GM23338 (cell line): ENCODE results near the gene FAM156B. TPM values are rescaled to one million over a fixed set of nuclear protein-coding genes. Genes with fewer than 3 reads are reported as not detected.
"Not testable (repeated sequence)": the region's sequence is repeated elsewhere in the genome, so short reads cannot be mapped to it uniquely, and the experiment has no call there.

ENCODE experiments used
- ATAC-seq: fragments of 200-7000 bp; cut with Tn5 transposase; 3 replicates; pipeline ENCODE4 v1.9.1; 2020
- DNase-seq: peaks from one replicate; pipeline ENCODE4 v3.0.0-alpha.2; 2015; ENCODE audit warnings: low spot score
- H2AFZ ChIP-seq: fragments of 200-600 bp; sonication (generic); 2 replicates; pipeline ENCODE4 v1.8.0; 2016; ENCODE audit warnings: antibody characterized with exemption, mild to moderate bottlenecking, moderate library complexity
- H3F3A ChIP-seq: fragments of 200-600 bp; sonication (generic); replicated peaks from 2 replicates; pipeline ENCODE4 v1.8.0; 2017; ENCODE audit warnings: antibody characterized with exemption, mixed run types, low read depth
- H3K27ac ChIP-seq: fragments of 200-600 bp; sonication (generic); 2 replicates; pipeline ENCODE4 v1.6.1; 2016; ENCODE audit warnings: low read depth
- H3K27me3 ChIP-seq: fragments of 200-600 bp; sonication (generic); 2 replicates; pipeline ENCODE4 v1.8.0; 2016; ENCODE audit warnings: mild to moderate bottlenecking, mixed run types, moderate library complexity; ENCODE audit not compliant: insufficient read depth
- H3K36me3 ChIP-seq: fragments of 200-600 bp; sonication (generic); 2 replicates; pipeline ENCODE4 v1.8.0; 2016; ENCODE audit warnings: mild to moderate bottlenecking; ENCODE audit not compliant: insufficient read depth
- H3K4me1 ChIP-seq: fragments of 200-600 bp; sonication (generic); 2 replicates; pipeline ENCODE4 v1.8.0; 2016; ENCODE audit warnings: mild to moderate bottlenecking, moderate library complexity; ENCODE audit not compliant: insufficient read depth
- H3K4me2 ChIP-seq: fragments of 200-600 bp; sonication (generic); 2 replicates; pipeline ENCODE4 v1.7.1; 2017; ENCODE audit warnings: mixed run types
- H3K4me3 ChIP-seq: fragments of 200-600 bp; sonication (generic); 2 replicates; pipeline ENCODE4 v1.6.1; 2016; ENCODE audit warnings: mixed run types
- H3K79me2 ChIP-seq: fragments of 200-600 bp; sonication (generic); replicated peaks from 2 replicates; pipeline ENCODE4 v1.8.0; 2017; ENCODE audit warnings: mild to moderate bottlenecking; ENCODE audit not compliant: insufficient read depth
- H3K9me2 ChIP-seq: fragments of 200-600 bp; sonication (generic); 2 replicates; pipeline ENCODE4 v1.8.0; 2017; ENCODE audit not compliant: insufficient read depth
- H4K20me1 ChIP-seq: fragments of 200-600 bp; sonication (generic); replicated peaks from 2 replicates; pipeline ENCODE4 v1.8.0; 2017; ENCODE audit warnings: mild to moderate bottlenecking; ENCODE audit not compliant: insufficient read depth
- H3K27ac Mint-ChIP-seq: 2 replicates; pipeline ENCODE4 v1.8.0; 2020; ENCODE audit warnings: inconsistent platforms, mild to moderate bottlenecking, moderate library complexity, mixed read lengths
- H3K27me3 Mint-ChIP-seq: 3 replicates; pipeline ENCODE4 v1.8.0; 2022; ENCODE audit warnings: low read depth, mild to moderate bottlenecking, moderate library complexity, mixed read lengths, inconsistent platforms; ENCODE audit not compliant: insufficient read depth, poor library complexity
- H3K36me3 Mint-ChIP-seq: 3 replicates; pipeline ENCODE4 v1.8.0; 2021; ENCODE audit warnings: low read depth, mild to moderate bottlenecking, inconsistent platforms, moderate library complexity, mixed read lengths
- H3K4me1 Mint-ChIP-seq: 3 replicates; pipeline ENCODE4 v1.8.0; 2020; ENCODE audit warnings: mild to moderate bottlenecking, inconsistent platforms, mixed read lengths
- H3K4me3 Mint-ChIP-seq: 3 replicates; pipeline ENCODE4 v1.8.0; 2021; ENCODE audit warnings: moderate library complexity, mild to moderate bottlenecking, inconsistent platforms, mixed read lengths
- H3K9me3 Mint-ChIP-seq: 3 replicates; pipeline ENCODE4 v1.8.0; 2020; ENCODE audit warnings: moderate library complexity, mild to moderate bottlenecking, inconsistent platforms, mixed read lengths
- NANOG ChIP-seq: IDR thresholded peaks from 2 replicates; pipeline ENCODE4 v1.6.1; 2016; ENCODE audit warnings: antibody characterized with exemption, borderline replicate concordance
- ZNF331 ChIP-seq: fragments of 250-450 bp; sonication (Bioruptor Pico); IDR thresholded peaks from 2 replicates; pipeline ENCODE4 v1.5.0; 2020; ENCODE audit warnings: low read depth, mild to moderate bottlenecking, moderate library complexity
- polyA plus RNA-seq: library from polyadenylated mRNA; unstranded; fragments of >200 nt; fragmentation: Nextera tagmentation; extraction: Ambion mirVana; gene quantifications from 2 replicates; pipeline ENCODE4 v1.2.1, GENCODE V29; 2016
- total RNA-seq: library from RNA; depleted of rRNA; stranded (reverse); fragments of >200 nt; shearing (Covaris generic); gene quantifications from 2 replicates; pipeline ENCODE4 v1.2.3, GENCODE V29; 2014
- TF ChIP-seq, protein P1 (sequence below): fragments of 250-450 bp; sonication (Bioruptor Pico); IDR thresholded peaks from 2 replicates; pipeline ENCODE4 v1.5.0; 2020; ENCODE audit warnings: mild to moderate bottlenecking, moderate library complexity

Gene FAM156B
- total and polyA plus RNA-seq, 2 experiments from 2014 or later, result 11.1 to 19.1 TPM

DNA sequence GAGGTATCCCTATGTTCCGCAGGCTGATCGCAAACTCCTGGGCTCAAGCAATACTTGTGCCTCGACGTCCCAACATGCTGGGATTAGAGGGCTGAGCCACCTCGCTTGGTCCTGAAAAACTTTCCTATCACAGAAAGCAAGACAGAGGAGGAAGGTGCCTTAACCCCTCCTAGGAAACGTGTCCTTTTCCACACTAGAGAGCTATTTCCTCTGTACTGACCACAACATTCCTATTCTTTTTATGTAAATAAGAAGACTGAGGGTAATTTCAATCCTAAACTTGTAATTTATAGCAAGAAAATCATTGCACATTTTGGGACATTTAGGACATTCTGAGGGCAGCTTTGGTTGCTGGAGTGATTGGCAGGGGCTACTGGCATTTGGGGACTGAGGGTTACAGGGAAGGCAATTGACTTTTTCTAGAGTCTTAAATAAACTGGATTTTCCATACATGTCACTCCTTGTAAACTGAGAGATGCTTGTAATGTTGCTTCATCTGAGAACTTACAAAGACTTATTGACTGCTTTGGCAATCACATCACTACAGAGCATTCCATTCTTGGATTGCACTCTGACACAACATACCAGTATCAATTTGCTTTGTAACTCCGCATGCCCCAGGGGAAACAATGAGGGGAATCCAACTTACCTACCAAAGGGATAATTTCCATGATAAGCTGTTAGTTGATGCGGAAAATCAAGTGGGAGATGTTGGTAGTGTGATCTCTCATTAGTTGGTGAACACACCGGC, 44.8 kb upstream of the FAM156B start (continued):
- TF ChIP-seq, protein P1, sequence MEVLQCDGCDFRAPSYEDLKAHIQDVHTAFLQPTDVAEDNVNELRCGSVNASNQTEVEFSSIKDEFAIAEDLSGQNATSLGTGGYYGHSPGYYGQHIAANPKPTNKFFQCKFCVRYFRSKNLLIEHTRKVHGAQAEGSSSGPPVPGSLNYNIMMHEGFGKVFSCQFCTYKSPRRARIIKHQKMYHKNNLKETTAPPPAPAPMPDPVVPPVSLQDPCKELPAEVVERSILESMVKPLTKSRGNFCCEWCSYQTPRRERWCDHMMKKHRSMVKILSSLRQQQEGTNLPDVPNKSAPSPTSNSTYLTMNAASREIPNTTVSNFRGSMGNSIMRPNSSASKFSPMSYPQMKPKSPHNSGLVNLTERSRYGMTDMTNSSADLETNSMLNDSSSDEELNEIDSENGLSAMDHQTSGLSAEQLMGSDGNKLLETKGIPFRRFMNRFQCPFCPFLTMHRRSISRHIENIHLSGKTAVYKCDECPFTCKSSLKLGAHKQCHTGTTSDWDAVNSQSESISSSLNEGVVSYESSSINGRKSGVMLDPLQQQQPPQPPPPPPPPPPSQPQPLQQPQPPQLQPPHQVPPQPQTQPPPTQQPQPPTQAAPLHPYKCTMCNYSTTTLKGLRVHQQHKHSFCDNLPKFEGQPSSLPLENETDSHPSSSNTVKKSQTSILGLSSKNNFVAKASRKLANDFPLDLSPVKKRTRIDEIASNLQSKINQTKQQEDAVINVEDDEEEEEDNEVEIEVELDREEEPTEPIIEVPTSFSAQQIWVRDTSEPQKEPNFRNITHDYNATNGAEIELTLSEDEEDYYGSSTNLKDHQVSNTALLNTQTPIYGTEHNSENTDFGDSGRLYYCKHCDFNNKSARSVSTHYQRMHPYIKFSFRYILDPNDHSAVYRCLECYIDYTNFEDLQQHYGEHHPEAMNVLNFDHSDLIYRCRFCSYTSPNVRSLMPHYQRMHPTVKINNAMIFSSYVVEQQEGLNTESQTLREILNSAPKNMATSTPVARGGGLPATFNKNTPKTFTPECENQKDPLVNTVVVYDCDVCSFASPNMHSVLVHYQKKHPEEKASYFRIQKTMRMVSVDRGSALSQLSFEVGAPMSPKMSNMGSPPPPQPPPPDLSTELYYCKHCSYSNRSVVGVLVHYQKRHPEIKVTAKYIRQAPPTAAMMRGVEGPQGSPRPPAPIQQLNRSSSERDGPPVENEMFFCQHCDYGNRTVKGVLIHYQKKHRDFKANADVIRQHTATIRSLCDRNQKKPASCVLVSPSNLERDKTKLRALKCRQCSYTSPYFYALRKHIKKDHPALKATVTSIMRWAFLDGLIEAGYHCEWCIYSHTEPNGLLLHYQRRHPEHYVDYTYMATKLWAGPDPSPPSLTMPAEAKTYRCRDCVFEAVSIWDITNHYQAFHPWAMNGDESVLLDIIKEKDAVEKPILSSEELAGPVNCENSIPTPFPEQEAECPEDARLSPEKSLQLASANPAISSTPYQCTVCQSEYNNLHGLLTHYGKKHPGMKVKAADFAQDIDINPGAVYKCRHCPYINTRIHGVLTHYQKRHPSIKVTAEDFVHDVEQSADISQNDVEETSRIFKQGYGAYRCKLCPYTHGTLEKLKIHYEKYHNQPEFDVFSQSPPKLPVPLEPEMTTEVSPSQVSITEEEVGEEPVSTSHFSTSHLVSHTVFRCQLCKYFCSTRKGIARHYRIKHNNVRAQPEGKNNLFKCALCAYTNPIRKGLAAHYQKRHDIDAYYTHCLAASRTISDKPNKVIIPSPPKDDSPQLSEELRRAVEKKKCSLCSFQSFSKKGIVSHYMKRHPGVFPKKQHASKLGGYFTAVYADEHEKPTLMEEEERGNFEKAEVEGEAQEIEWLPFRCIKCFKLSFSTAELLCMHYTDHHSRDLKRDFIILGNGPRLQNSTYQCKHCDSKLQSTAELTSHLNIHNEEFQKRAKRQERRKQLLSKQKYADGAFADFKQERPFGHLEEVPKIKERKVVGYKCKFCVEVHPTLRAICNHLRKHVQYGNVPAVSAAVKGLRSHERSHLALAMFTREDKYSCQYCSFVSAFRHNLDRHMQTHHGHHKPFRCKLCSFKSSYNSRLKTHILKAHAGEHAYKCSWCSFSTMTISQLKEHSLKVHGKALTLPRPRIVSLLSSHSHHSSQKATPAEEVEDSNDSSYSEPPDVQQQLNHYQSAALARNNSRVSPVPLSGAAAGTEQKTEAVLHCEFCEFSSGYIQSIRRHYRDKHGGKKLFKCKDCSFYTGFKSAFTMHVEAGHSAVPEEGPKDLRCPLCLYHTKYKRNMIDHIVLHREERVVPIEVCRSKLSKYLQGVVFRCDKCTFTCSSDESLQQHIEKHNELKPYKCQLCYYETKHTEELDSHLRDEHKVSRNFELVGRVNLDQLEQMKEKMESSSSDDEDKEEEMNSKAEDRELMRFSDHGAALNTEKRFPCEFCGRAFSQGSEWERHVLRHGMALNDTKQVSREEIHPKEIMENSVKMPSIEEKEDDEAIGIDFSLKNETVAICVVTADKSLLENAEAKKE, result no peak
- no peak for TF ChIP-seq NANOG
- no peak for TF ChIP-seq ZNF331

DNA sequence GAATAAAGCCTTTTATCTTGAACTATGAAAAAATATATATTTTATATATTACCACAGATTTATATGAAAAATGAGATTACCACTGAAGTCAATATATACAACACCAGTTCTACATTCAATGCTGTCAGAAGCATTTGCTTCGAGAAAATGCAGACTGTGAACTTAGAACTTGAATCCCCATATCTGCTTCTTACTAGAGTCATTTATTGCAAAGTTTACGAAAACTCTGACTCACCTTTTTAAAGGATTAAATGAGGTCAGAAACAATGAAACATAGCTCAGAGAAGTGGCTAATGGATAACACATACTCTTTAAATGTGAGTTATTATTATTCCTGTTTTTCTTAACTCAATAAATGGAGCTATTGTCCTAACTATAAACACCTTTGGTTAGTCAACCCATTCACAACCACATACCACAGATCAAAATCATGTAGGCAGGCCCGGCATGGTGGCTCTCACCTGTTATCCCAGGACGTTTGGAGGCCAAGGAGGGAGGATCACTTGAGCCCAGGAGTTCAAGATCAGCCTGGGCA, 40.1 kb upstream of the FAM156B start:
- H3K79me2 ChIP-seq, H3K36me3 ChIP-seq, H3K4me2 ChIP-seq, H3K27me3 Mint-ChIP-seq, H3K27me3 ChIP-seq, H3K9me3 Mint-ChIP-seq, ATAC-seq, H3F3A ChIP-seq, DNase-seq, H2AFZ ChIP-seq, H3K9me2 ChIP-seq, H3K36me3 Mint-ChIP-seq, H3K4me3 Mint-ChIP-seq, H3K4me1 Mint-ChIP-seq, H4K20me1 ChIP-seq, H3K4me3 ChIP-seq, H3K27ac Mint-ChIP-seq, H3K27ac ChIP-seq, H3K4me1 ChIP-seq: not testable (repeated sequence)
